HEK293T (cell line): Measurements from ENCODE around the gene MAN1B1.

Source experiments
- CTCF ChIA-PET: fragments of 350-600 bp; formaldehyde crosslinking; extraction: SDS; loops from one replicate; lab custom pipeline; 2021; ENCODE audit warnings: antibody characterized with exemption, inconsistent platforms; lab: Yijun Ruan, JAX
- POLR2A ChIA-PET: fragments of 350-600 bp; formaldehyde crosslinking; extraction: SDS; loops from one replicate; lab custom pipeline; 2020; ENCODE audit warnings: antibody characterized with exemption, inconsistent platforms; lab: Yijun Ruan, JAX
- DNase-seq: peaks from one replicate; pipeline ENCODE4 v3.0.0; 2012; ENCODE audit warnings: mixed read lengths; ENCODE audit errors: extremely low spot score
- ARNT ChIP-seq: fragments of 450-650 bp; IDR thresholded peaks from 2 replicates; pipeline ENCODE4 v1.6.1; 2017; ENCODE audit warnings: mild to moderate bottlenecking
- BHLHE40 ChIP-seq: fragments of 450-650 bp; IDR thresholded peaks from 2 replicates; pipeline ENCODE4 v1.6.1; 2016; ENCODE audit warnings: mild to moderate bottlenecking, moderate library complexity, borderline replicate concordance
- CTBP1 ChIP-seq: fragments of 450-650 bp; IDR thresholded peaks from 2 replicates; pipeline ENCODE4 v1.6.1; 2016; ENCODE audit warnings: borderline replicate concordance
- ELF4 ChIP-seq: fragments of 450-650 bp; IDR thresholded peaks from 2 replicates; pipeline ENCODE4 v1.6.1; 2017; ENCODE audit warnings: antibody characterized with exemption
- FOXA1 ChIP-seq: fragments of 450-650 bp; IDR thresholded peaks from 2 replicates; pipeline ENCODE4 v1.6.1; 2016; ENCODE audit warnings: mild to moderate bottlenecking
- FOXK2 ChIP-seq: fragments of 450-650 bp; IDR thresholded peaks from 2 replicates; pipeline ENCODE4 v1.6.1; 2016; ENCODE audit warnings: mild to moderate bottlenecking
- FOXM1 ChIP-seq: fragments of 450-650 bp; IDR thresholded peaks from 2 replicates; pipeline ENCODE4 v1.6.1; 2017; ENCODE audit warnings: mild to moderate bottlenecking, borderline replicate concordance
- HDGF ChIP-seq: fragments of 450-650 bp; IDR thresholded peaks from 2 replicates; pipeline ENCODE4 v1.6.1; 2017; ENCODE audit warnings: antibody characterized with exemption, borderline replicate concordance
- L3MBTL2 ChIP-seq: fragments of 450-650 bp; conservative IDR thresholded peaks from 2 replicates; pipeline ENCODE4 v1.6.1; 2016; ENCODE audit warnings: mild to moderate bottlenecking
- LEF1 ChIP-seq: fragments of 450-650 bp; IDR thresholded peaks from 2 replicates; pipeline ENCODE4 v1.6.1; 2017; ENCODE audit warnings: mild to moderate bottlenecking, borderline replicate concordance
- NFRKB ChIP-seq: fragments of 450-650 bp; IDR thresholded peaks from 2 replicates; pipeline ENCODE4 v1.6.1; 2016; ENCODE audit warnings: mild to moderate bottlenecking, moderate library complexity
- PKNOX1 ChIP-seq: fragments of 450-650 bp; IDR thresholded peaks from 2 replicates; pipeline ENCODE4 v1.6.1; 2016
- SP1 ChIP-seq: fragments of 450-650 bp; IDR thresholded peaks from 2 replicates; pipeline ENCODE4 v1.6.1; 2017
- SUZ12 ChIP-seq: fragments of 450-650 bp; IDR thresholded peaks from 2 replicates; pipeline ENCODE4 v1.6.1; 2016; ENCODE audit warnings: mild to moderate bottlenecking
- TARDBP ChIP-seq: fragments of 450-650 bp; IDR thresholded peaks from 2 replicates; pipeline ENCODE4 v1.6.1; 2016
- ZNF384 ChIP-seq: fragments of 450-650 bp; IDR thresholded peaks from 2 replicates; pipeline ENCODE4 v1.6.1; 2016

MAN1B1 gene

DNA sequence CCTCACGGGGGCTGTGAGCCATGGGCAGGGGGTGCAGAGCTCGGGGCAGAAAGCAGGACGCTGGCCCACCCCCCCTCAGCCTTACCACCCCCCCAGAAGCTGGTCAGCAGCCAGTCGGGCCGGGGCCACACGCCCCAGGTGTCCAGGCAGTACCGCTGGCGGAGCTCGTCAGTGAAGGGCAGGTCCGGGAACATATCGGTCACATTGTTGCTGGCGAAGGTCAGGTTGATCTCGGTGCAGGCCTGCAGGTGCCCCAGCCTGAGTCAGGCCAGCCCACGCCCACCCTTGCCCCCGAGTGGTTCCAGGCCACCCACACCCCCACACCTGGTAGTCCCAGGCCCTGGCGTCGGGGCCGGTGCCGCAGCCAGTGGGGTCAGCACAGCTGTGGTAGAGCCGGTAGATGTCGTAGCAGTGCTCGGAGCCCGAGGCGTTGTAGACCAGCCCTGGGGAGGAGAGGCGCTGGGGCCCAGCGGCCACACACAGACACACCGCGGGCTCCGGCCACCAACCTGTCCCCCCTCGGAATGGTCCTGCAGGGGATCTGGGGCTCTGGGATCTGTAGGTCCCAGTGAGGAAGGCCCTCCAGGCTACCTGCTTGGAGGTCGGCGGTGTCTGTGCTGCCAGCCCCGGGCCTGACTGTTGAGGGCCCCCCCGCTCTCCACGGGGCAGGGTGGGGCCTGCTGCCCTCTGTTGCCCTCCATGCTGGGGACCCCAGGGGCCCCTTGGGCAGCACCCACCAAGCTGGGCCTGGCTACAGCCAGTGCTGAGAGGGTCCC lies 25.2 kb downstream of the MAN1B1 start:
- POLR2A ChIA-PET, result no interaction called here
- CTCF ChIA-PET, result interaction anchor here (0.6 kb wide), 3 partner anchors 14 to 51 kb away, joined by 3 to 4 read pairs (median 4); partner anchors contain the start of gene MAN1B1
- TF ChIP-seq CTBP1, result no peak
- no peak for TF ChIP-seq FOXM1
- no peak for TF ChIP-seq ZNF384
- no peak for DNase-seq

DNA sequence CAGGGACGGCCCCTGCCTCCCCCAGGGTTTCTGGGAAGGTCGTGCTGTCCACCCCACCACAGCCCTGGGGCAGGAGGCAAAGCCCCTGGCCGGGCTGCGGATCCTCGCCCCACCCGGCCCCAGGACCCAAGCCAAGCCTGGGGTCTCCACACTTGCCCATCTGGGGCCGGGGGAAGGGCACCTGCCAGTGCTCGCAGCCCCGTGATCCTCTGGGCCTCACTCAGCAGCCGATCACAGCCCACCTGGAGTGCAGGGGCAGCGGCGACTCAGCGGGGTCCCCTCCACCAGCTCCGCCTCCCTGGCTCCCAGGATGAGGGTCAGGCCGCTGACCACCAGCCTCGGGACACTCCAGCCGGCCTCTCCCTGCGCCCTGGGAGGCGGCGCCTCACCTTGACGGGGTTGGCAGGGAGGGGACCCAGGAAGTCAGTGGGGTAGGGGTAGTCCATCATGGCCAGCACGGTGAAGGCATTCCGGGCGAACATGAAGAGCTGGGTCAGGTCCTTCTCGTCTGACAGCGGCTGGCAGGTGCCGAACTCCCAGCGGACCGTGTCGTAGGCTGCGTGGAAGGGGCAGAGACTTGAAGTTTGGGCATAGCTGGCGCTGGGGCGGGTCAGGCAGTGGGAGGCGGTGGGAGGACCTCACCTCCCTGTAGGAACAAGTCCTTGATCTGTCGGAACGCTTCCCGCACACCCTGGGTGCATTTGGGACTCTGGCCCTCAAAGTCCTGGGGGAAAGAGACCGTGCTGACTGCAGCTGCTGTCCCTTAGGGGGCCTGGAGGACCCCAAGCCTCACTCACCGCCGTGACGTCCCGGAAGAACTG lies 26.0 kb downstream of the MAN1B1 start:
- DNase-seq, result no peak
- ChIA-PET POLR2A (no interaction called here), CTCF (interaction anchor here (0.6 kb wide), 1 partner anchor 52 kb away, joined by 4 read pairs; no protein-coding TSS in a partner anchor)
- TF ChIP-seq ZNF384 (no peak), BHLHE40 (no peak), LEF1 (no peak), ARNT (no peak), FOXK2 (no peak), HDGF (no peak), CTBP1 (no peak), NFRKB (no peak), TARDBP (no peak), PKNOX1 (no peak)

GRCh38 chr9:137113385-137114159 lies 26.8 kb downstream of the MAN1B1 start:
- CTCF ChIA-PET, result no interaction called here
- DNase-seq, result no peak
- POLR2A ChIA-PET, result no interaction called here
- TF ChIP-seq SUZ12 (no peak), CTBP1 (no peak)

- POLR2A ChIA-PET, result no interaction called here
- CTCF ChIA-PET, result no interaction called here
- TF ChIP-seq ARNT (no peak), HDGF (no peak), SP1 (no peak), ZNF384 (no peak), PKNOX1 (no peak), CTBP1 (no peak), FOXA1 (no peak), FOXK2 (no peak), NFRKB (no peak), FOXM1 (no peak), L3MBTL2 (no peak), LEF1 (no peak), SUZ12 (no peak), ELF4 (no peak), BHLHE40 (no peak), TARDBP (no peak)
- DNase-seq, result no peak
These were observed 27.4 kb downstream of the MAN1B1 start for GRCh38 chr9:137114220-137114612.

GRCh38 chr9:137114613-137115393 lies 28.0 kb downstream of the MAN1B1 start, which contains the start of gene DPP7:
Gene DPP7 (minus strand): TSS chr9:137114733. CDS start chr9:137114713, 20 bp downstream.
- POLR2A ChIA-PET, result no interaction called here
- TF ChIP-seq FOXA1 (no peak), LEF1 (no peak), FOXM1 (no peak), BHLHE40 (no peak), CTBP1 (no peak), ZNF384 (no peak), SUZ12 (no peak), SP1 (no peak), ARNT (no peak), NFRKB (no peak), FOXK2 (no peak), L3MBTL2 (no peak), PKNOX1 (no peak), TARDBP (no peak), HDGF (no peak), ELF4 (no peak)
- CTCF ChIA-PET, result no interaction called here
- no peak for DNase-seq
